Stimulated activated CD8-positive, alpha-beta memory T cell treated with anti-CD3 and anti-CD28 coated beads, Interleukin-15, amount 100 ng/mL, for 24 hours (primary cell): ENCODE results near the gene C11orf86.
"Not testable (repeated sequence)": the region's sequence is repeated elsewhere in the genome, so short reads cannot be mapped to it uniquely, and the experiment has no call there.

Experiments
- DNase-seq: peaks from one replicate; pipeline ENCODE4 v3.0.0-alpha.2; 2020; ENCODE audit warnings: low read depth

Gene C11orf86

DNA sequence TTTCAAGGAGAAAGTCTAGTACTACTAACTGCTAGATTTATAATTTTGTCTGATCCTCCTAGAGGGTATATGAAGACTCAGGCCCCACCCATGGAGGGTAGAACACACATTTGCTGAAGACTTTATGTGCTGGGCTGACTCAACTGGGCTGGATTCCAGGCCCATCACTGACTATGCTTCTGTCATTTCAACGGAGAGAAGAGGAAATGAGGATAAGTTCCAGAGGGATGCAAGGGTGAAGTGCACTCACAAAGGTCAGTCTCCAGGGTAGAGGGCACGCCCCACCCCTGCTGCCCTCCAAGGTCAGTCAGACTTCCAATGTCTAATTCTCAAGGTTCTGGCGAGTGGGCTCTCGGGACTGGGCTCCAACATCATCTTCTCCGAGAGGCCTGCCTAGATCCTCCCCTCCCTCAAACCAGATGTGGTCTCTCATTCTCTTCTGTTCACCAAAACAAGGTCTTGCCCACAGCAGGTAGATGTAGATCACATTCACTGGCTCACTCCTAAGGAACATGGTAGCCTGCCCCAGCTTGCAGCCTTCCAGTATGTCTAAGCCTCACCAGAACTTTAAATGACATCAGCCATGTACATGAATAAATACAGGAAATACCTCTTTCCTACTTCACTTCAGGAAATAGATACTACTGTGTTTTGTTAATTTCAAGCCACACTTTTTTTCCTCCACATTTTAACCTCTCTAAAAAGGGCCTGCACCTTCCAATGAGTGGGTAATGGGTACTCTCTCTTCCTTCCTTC is 7.3 kb upstream of the C11orf86 start:
- DNase-seq: no peak

DNA sequence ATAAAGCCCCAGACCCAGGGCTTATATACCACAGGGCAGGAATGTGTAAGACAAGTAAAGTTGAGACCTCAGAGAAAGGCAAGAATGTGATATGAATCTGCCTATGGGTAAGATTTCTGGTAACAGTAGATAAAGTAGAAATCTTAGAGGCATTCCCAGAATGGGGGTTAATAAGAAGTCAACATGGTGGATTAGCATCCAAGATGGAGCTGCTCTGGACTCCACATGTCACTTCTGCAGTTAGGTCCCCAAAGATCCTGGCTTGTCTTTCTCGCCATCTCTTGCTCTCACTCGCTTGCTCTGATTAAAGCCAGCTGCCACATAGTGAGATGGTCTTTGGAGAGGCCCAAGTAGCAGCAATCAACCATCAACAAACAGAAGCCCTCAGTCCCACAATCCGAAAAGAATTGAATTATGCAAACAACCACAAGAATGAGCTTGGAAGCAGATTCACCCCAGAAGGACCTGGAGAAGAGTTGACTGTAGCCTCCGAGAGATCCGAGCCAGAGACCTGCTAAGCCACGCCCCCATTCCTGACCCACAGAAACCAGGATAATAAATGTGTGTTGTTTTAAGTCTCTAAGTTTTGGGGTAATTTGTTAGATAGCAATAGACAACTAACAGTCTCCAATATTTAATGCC is 5.4 kb upstream of the C11orf86 start:
- no peak for DNase-seq

GRCh38 chr11:66970371-66970806 is 4.7 kb upstream of the C11orf86 start:
- no peak for DNase-seq

- DNase-seq: no peak
Observed at GRCh38 chr11:66970807-66971442, 4.2 kb upstream of the C11orf86 start.

DNA sequence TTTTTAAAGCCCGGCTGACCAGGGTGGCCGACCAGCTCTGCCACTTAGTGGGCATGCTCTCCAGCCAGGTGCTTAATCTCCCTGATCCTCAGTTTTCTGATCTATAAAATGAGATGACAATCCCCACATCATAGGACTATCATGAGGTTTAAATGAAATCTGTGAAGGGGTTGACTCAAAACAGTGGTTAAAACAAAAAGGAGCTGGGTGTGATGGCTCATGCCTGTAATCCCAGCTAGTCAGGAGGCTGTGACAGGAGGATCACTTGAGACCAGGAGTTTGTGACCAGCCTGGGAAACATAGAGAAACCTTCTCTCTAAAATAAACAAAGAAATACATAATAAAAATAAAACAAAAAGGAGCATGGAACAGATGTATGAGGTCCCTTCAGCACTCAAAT is 3.6 kb upstream of the C11orf86 start:
- DNase-seq: no peak

- DNase-seq: no peak
Observed at GRCh38 chr11:66973956-66974580, 1.0 kb upstream of the C11orf86 start.

GRCh38 chr11:66975405-66976027 is 412 bp downstream of the C11orf86 start:
- no peak for DNase-seq

DNA sequence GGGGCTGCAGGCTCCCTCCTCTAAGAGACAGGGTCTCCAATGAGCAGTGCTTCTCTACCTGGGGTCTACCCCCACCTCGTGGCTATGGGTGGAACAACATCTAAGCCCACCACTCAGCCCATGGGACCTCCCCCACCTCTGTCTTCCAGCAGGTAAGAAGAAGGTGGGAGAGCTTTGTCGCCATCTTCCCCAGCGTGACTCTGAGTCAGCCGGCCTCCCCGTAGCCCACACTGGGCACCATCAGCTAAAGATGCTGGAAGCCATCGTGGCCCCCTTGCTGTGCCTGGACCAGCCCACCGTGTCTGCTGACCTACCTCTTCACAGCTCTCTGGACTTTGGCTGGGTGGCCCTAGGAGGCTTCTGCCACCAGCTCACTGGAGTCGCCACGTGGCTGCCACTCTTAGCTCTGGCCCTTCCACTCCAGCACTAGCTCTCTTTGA is 944 bp downstream of the C11orf86 start:
- DNase-seq: no peak

- no peak for DNase-seq
Observed at GRCh38 chr11:66976925-66977324, 1.8 kb downstream of the C11orf86 start.

- no peak for DNase-seq
Observed at GRCh38 chr11:66978229-66978628, 3.1 kb downstream of the C11orf86 start.

DNA sequence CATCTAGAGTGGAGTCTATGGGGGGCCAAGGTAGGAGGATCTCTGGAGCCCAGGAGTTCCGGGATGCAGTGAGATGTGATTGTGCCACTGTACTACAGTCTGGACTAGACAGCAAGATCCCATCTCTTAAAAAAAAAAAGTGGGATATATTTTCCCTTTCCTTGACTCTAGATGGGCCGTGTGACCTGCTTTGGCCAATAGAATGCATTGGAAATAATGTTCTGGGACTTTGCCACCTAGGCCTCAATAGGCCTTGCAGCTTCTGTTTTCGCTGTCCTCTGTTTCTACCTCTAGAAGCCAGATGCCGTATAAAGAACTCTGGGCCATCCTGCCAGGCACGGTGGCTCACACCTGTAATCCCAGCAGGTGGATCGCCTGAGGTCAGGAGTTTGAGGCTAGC is 3.6 kb downstream of the C11orf86 start:
- no peak for DNase-seq

DNA sequence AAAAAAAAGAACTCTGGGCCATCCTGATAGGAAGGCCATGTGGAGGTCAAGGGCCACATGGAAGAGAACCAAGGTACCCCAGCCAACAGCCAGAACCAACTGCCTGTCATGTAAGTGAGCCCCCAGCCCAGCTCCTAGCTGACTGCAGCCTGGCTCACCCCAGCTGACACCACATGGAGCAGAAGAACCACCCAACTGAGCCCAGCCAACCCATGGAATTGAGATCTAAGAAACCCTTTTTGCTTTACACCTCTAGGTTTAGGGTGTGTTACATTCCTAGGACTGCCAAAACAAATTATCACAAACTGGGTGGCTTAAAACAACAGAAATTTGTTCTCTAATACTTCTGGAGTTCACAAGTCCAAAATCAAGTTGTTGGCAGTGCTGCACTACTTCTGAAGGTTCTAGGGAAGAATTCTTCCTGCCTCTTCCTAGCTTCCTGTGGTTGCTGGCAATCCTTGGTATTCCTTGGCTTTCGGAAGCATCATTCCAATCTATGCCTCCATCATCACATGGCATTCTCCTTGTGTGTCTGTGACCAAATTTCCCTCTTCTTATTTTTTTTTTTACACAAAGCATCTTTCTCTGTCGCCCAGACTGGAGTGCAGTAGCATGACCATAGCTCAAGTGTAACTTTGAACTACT is 4.4 kb downstream of the C11orf86 start:
- DNase-seq: no peak

- no peak for DNase-seq
Observed at GRCh38 chr11:66981976-66982578, 7.0 kb downstream of the C11orf86 start.

DNA sequence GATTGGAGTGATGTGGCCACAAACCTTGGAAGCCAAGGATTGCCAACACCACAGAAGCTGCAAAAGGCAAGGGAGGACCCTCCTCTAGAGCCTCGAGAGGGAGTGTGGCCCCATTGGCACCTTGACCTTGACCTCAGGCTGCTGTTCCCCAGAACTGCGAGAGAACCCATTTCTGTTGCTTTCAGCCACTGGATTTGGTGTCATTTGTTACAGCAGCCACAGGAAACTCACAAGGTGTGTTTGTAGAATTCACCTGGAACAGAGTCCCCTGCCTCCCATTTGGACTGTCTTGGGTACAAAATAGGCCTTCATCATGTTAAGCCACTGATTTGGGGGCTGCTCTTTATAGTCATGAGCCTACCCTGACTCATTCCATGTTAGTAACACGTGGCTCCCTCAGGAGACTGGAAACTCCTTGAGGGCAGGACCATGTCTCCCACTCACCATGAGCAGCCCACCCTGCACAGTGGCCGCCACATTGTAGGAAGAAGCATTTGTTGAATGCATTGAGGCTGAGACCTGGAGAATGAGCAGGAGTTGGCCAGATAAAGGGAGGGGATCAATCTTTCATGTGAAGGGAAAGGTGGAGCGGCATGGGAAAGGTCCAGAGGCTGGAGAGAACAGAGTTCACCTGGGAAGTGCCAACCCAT is 8.3 kb downstream of the C11orf86 start:
- no peak for DNase-seq

GRCh38 chr11:66985508-66986177 is 10.5 kb downstream of the C11orf86 start:
- DNase-seq: no peak

DNA sequence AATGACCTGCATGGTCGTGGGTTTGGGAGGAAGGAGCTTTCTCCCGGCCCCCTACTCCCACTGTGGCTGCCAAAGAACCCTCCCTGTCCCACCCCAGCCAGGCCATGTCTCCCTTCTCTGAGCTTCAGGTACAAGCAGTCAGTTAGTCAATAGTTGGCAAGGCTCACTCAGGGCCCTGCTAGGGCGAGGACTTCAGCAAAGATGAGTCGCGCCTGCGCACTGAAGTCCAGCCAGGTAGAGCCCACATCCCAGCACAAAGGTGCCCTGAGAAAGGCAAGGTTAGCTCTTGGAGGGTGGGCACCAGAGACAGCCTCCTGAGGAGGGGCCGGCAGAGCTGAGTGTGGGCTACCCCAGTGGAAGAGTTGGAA is 11.1 kb downstream of the C11orf86 start:
- no peak for DNase-seq

GRCh38 chr11:66987158-66987620 is 12.1 kb downstream of the C11orf86 start:
- DNase-seq: no peak

- no peak for DNase-seq
Observed at GRCh38 chr11:66987924-66988637, 13.0 kb downstream of the C11orf86 start.

DNA sequence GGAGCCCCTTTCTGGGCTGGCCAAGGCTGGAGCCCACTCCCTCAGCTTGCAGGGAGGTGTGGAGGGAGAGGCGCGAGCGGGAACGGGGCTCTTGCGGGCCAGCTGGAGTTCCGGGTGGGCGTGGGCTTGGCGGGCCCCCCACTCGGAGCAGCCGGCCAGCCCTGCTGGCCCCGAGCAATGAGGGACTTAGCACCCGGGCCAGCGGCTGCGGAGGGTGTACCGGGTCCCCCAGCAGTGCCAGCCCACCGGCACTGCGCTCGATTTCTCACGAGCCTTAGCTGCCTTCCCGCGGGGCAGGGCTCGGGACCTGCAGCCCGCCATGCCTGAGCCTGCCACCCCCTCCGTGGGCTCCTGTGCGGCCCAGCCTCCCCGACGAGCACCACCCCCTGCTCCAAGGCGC is 13.6 kb downstream of the C11orf86 start:
- DNase-seq: not testable (repeated sequence)
